PC-9 (cell line): Measurements from ENCODE around the gene RDH16. TPM values are rescaled to one million over a fixed set of nuclear protein-coding genes. Genes with fewer than 3 reads are reported as not detected.
"Not testable (repeated sequence)": the region's sequence is repeated elsewhere in the genome, so short reads cannot be mapped to it uniquely, and the experiment has no call there.

Experiments used
- BruUV-seq: library from RNA; stranded (reverse); fragments of 400-500 nt; replicated peaks from 2 replicates; lab custom pipeline; 2021; lab: Mats Ljungman, UMichigan
- CTCF ChIA-PET: fragments of 300-600 bp; sonication (Branson Sonifier 250); formaldehyde crosslinking; loops from one replicate; lab custom pipeline; 2022; ENCODE audit warnings: antibody characterized with exemption; lab: Charles Lee
- POLR2A ChIA-PET: fragments of 300-600 bp; sonication (Branson Sonifier 250); formaldehyde crosslinking; loops from one replicate; lab custom pipeline; 2022; ENCODE audit warnings: antibody characterized with exemption; ENCODE audit not compliant: unreplicated experiment; lab: Charles Lee
- DNase-seq, 2 experiments: peaks; one replicate each; pipeline versions ENCODE4 v3.0.0 to v3.0.0-alpha.2; 2015 to 2022; ENCODE audit warnings: mixed read lengths in 1 of 2
- H2AFZ ChIP-seq: fragments of 200-600 bp; sonication (generic); 2 replicates; pipeline ENCODE4 v1.8.1; 2017; ENCODE audit warnings: antibody characterized with exemption
- H3F3A ChIP-seq: fragments of 200-600 bp; sonication (generic); 2 replicates; pipeline ENCODE4 v1.8.1; 2017; ENCODE audit warnings: antibody characterized with exemption, mild to moderate bottlenecking, low read depth; ENCODE audit not compliant: insufficient read depth
- H3K27ac ChIP-seq: fragments of 200-600 bp; sonication (generic); 2 replicates; pipeline ENCODE4 v1.6.1; 2016; ENCODE audit warnings: mixed run types
- H3K27me3 ChIP-seq: fragments of 200-600 bp; sonication (generic); 2 replicates; pipeline ENCODE4 v1.6.1; 2016; ENCODE audit warnings: low read depth, mixed run types; ENCODE audit not compliant: insufficient read depth
- H3K36me3 ChIP-seq: fragments of 200-600 bp; sonication (generic); 2 replicates; pipeline ENCODE4 v1.6.1; 2016; ENCODE audit warnings: low read depth, mixed run types
- H3K4me1 ChIP-seq: fragments of 200-600 bp; sonication (generic); replicated peaks from 2 replicates; pipeline ENCODE4 v1.6.1; 2016; ENCODE audit warnings: mixed run types; ENCODE audit not compliant: insufficient read depth
- H3K4me2 ChIP-seq: fragments of 200-600 bp; sonication (generic); 2 replicates; pipeline ENCODE4 v1.6.1; 2017; ENCODE audit warnings: mixed run types
- H3K4me3 ChIP-seq: fragments of 200-600 bp; sonication (generic); 2 replicates; pipeline ENCODE4 v1.6.1; 2016; ENCODE audit warnings: mixed run types
- H3K79me2 ChIP-seq: fragments of 200-600 bp; sonication (generic); 2 replicates; pipeline ENCODE4 v1.6.1; 2017; ENCODE audit warnings: low read depth, mixed run types
- H3K9me2 ChIP-seq: fragments of 200-600 bp; sonication (generic); 2 replicates; pipeline ENCODE4 v1.8.1; 2017; ENCODE audit warnings: mild to moderate bottlenecking; ENCODE audit not compliant: insufficient read depth
- H3K9me3 ChIP-seq: fragments of 200-600 bp; sonication (generic); 2 replicates; pipeline ENCODE4 v1.8.1; 2016; ENCODE audit warnings: low read depth; ENCODE audit not compliant: insufficient read depth
- H4K20me1 ChIP-seq: fragments of 200-600 bp; sonication (generic); 2 replicates; pipeline ENCODE4 v1.8.1; 2017; ENCODE audit not compliant: insufficient read depth
- EZH2 ChIP-seq: fragments of 200-600 bp; sonication (generic); IDR thresholded peaks from 2 replicates; pipeline ENCODE4 v1.8.0; 2017; ENCODE audit warnings: antibody characterized with exemption, low read depth
- intact Hi-C: fragments of 100-400 bp; cut with micrococcal nuclease; formaldehyde crosslinking; loops from one replicate; pipeline ENCODE4 v1.10.0; 2022; ENCODE audit not compliant: unreplicated experiment
- total RNA-seq: library from RNA; stranded (reverse); gene quantifications from 2 replicates; pipeline ENCODE4 v1.2.3, GENCODE V29; 2021
- TF ChIP-seq, protein P1 (sequence below): fragments of 200-600 bp; sonication (generic); conservative IDR thresholded peaks from 2 replicates; pipeline ENCODE4 v1.6.1; 2017; ENCODE audit warnings: mixed run types, antibody characterized with exemption, mild to moderate bottlenecking, moderate library complexity

Gene RDH16
- total RNA-seq, 1 experiment from 2014 or later, result 0.79 TPM

- H3K4me2 ChIP-seq, H3K4me3 ChIP-seq, H4K20me1 ChIP-seq, DNase-seq, H2AFZ ChIP-seq, H3F3A ChIP-seq, H3K27me3 ChIP-seq, H3K27ac ChIP-seq, H3K4me1 ChIP-seq, POLR2A ChIA-PET, H3K9me2 ChIP-seq, H3K79me2 ChIP-seq, H3K9me3 ChIP-seq, H3K36me3 ChIP-seq, BruUV-seq, intact Hi-C loops, CTCF ChIA-PET: not testable (repeated sequence)
Observed at GRCh38 chr12:56963557-56963956, 6.1 kb upstream of the RDH16 start.

- DNase-seq, H3K79me2 ChIP-seq, H3K9me3 ChIP-seq, H3K27me3 ChIP-seq, intact Hi-C loops, H3F3A ChIP-seq, CTCF ChIA-PET, H3K4me2 ChIP-seq, H3K9me2 ChIP-seq, H3K36me3 ChIP-seq, BruUV-seq, H4K20me1 ChIP-seq, H3K4me3 ChIP-seq, H2AFZ ChIP-seq, H3K27ac ChIP-seq, POLR2A ChIA-PET: not testable (repeated sequence)
- H3K4me1 ChIP-seq, result peaks cover 13% of the 10 kb centered on the region
Observed at GRCh38 chr12:56962247-56962646, 4.8 kb upstream of the RDH16 start.

GRCh38 chr12:56958422-56958821 is 1.0 kb upstream of the RDH16 start:
- CTCF ChIA-PET, result no interaction called here
- H3F3A ChIP-seq, result peaks cover 3% of the 10 kb centered on the region; the same call in 1 of the 2 replicates
- POLR2A ChIA-PET, result no interaction called here

GRCh38 chr12:56955631-56956256 is 1.7 kb downstream of the RDH16 start:
- H2AFZ ChIP-seq, result no peak overlapping the region
- no peak for DNase-seq
- H3K4me2 ChIP-seq, result peak overlapping the region; percentile 26; the same call in 1 of the 2 replicates
- no peaks in the 10 kb centered on the region for H3K36me3 ChIP-seq
- CTCF ChIA-PET, result no interaction called here
- H3K9me2 ChIP-seq, result no peaks in the 10 kb centered on the region
- TF ChIP-seq, protein P1, sequence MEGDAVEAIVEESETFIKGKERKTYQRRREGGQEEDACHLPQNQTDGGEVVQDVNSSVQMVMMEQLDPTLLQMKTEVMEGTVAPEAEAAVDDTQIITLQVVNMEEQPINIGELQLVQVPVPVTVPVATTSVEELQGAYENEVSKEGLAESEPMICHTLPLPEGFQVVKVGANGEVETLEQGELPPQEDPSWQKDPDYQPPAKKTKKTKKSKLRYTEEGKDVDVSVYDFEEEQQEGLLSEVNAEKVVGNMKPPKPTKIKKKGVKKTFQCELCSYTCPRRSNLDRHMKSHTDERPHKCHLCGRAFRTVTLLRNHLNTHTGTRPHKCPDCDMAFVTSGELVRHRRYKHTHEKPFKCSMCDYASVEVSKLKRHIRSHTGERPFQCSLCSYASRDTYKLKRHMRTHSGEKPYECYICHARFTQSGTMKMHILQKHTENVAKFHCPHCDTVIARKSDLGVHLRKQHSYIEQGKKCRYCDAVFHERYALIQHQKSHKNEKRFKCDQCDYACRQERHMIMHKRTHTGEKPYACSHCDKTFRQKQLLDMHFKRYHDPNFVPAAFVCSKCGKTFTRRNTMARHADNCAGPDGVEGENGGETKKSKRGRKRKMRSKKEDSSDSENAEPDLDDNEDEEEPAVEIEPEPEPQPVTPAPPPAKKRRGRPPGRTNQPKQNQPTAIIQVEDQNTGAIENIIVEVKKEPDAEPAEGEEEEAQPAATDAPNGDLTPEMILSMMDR, result no peak
- no peak for TF ChIP-seq EZH2
- peaks cover 19% of the 10 kb centered on the region for H3K4me1 ChIP-seq
- no TSS peak for BruUV-seq
- H3F3A ChIP-seq, result peaks cover 3% of the 10 kb centered on the region; the same call in 1 of the 2 replicates
- no peaks in the 10 kb centered on the region for H3K27me3 ChIP-seq
- no peak overlapping the region for H3K27ac ChIP-seq
- H3K79me2 ChIP-seq, result no peaks in the 10 kb centered on the region
- H3K4me3 ChIP-seq, result no peak overlapping the region
- H4K20me1 ChIP-seq, result no peaks in the 10 kb centered on the region
- intact Hi-C loops, result no loop called here
- no peaks in the 10 kb centered on the region for H3K9me3 ChIP-seq
- POLR2A ChIA-PET, result no interaction called here

More at GRCh38 chr12:56958422-56958821, 1.0 kb upstream of the RDH16 start:
- no peak overlapping the region for H3K4me3 ChIP-seq
- H3K79me2 ChIP-seq, result no peaks in the 10 kb centered on the region
- no peaks in the 10 kb centered on the region for H3K36me3 ChIP-seq
- H3K9me3 ChIP-seq, result no peaks in the 10 kb centered on the region
- H3K9me2 ChIP-seq, result no peaks in the 10 kb centered on the region
- no peaks in the 10 kb centered on the region for H4K20me1 ChIP-seq
- intact Hi-C loops, result no loop called here
- no peaks in the 10 kb centered on the region for H3K27me3 ChIP-seq
- H2AFZ ChIP-seq, result no peak overlapping the region
- no peak overlapping the region for H3K27ac ChIP-seq
- DNase-seq, result no peak
- no peak for TF ChIP-seq EZH2
- TF ChIP-seq, protein P1, result no peak
- peaks cover 19% of the 10 kb centered on the region for H3K4me1 ChIP-seq
- BruUV-seq, result no TSS peak
- H3K4me2 ChIP-seq, result no peak overlapping the region
